HG03108 (cell line): ENCODE measurements around the gene SPINK5.

Experiments
- ATAC-seq: cut with Tn5 transposase; IDR thresholded peaks from one replicate; pipeline ENCODE4 v1.9.1; 2021; ENCODE audit warnings: moderate library complexity; ENCODE audit not compliant: unreplicated experiment

Gene SPINK5

DNA sequence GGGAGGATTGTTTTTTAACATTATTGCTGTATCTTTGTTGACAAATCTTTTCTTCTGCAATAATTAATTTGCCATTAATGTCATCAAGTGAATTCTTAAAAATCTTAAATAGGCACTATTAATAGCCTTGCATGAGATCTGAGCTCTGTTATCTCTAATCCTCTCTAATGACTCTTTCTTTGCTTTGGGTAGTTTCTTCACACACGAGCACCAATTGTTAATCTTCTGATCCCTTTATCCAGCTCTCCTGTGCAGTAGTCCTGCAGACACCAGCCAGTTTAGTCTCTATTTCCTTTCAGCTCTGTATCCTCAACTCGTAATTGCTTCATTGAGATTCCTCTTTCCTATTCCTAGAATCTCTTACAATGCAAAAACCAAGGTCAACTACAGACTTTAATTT is 112.7 kb downstream of the SPINK5 start:
- no peak for ATAC-seq

DNA sequence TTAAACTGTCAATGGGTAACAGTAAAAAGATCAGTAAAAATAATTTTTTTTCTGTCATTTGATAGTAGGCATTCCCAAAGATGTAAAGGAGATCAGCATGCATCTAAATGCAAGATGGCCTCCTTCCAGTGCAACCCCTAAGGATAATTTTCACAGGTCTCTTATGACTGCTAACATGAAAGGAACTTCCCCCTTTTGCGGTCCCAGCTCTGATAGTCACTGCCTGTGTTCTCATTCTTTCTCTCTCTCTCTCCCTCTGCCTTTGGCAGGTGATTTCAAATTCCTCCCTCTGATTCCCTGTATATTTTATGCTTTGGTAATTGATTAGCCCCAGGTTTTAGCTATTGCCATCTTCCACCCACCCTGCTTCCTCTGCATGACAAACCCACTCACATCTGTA is 113.4 kb downstream of the SPINK5 start:
- no peak for ATAC-seq

DNA sequence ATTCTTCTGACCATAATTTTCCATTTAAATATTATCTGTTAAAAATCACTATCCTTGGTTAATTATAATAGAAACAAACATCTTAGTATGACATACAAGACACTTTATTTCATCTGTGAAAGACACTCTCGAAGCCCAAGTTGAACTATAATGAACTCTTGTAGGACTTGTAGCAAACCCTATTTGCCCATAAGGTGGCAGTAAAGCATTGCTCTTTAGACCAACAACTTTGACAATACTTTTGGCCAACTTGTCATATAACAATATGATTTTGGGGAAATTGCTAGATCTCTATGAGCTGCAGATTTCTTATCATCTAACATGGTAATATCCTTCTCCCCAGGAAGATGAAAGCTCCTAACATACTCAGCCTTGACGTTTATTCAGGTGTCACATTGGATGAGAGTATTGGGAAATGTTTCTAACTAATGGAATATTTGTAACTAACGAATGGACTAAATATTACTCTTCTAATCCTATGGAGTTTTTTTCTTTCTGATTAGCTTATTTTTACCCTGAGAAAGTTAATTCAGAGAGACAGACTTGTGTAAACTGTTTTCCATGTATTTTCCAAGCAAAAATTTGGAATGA is 115.5 kb downstream of the SPINK5 start:
- no peak for ATAC-seq

DNA sequence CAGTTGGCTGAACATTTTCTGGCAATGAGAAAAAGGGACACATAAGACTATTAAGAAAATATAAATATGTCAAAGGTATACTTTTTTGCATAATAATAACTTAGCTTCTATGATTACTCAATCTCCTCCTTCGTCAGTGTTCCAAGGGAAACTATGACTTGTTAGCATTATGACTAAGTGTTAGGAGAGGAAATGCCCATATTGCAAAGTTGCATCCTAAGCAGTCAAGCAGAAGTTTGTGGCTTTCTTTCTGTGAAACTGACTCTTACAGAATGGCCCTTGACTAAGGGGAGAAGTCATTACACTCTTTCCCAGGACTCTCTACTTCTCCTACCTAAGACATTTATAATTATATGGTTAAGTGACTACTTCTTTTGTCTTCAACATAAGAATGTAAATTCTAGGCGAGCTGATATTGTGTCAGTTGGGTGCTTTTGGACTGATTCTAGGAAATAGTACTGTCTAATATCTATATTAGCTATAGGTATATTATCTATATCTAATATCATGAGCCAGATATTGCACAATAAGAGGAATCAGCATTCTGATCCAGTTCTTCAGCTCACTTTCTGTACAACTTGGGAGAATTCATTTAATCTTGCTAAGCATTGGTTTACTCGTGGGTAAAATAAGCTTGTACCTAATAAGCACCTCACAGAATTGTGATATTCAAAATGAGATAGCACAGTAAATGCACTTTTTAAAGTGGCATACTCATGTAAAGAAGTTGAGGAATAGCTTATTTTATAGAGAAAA is 122.6 kb downstream of the SPINK5 start:
- ATAC-seq = no peak
